Activated T-helper 17 cell treated with anti-CD3 and anti-CD28 coated beads, Interleukin-2, amount 50 U/mL, for 72 hours (primary cell): ENCODE measurements around the gene SHISA2. TPM values are rescaled to one million over a fixed set of nuclear protein-coding genes. Genes with fewer than 3 reads are reported as not detected.

Experiments
- ATAC-seq: fragments of 150-1000 bp; cut with Tn5 transposase; replicated peaks from 2 replicates; pipeline ENCODE4 v1.10.0; 2021; ENCODE audit warnings: mild to moderate bottlenecking, moderate library complexity
- H3K27ac Mint-ChIP-seq: one replicate; pipeline ENCODE4 v1.8.0; 2022; ENCODE audit warnings: mixed read lengths
- H3K27me3 Mint-ChIP-seq: one replicate; pipeline ENCODE4 v1.8.0; 2022; ENCODE audit warnings: mixed read lengths
- H3K36me3 Mint-ChIP-seq: one replicate; pipeline ENCODE4 v1.8.0; 2022; ENCODE audit warnings: low read depth, mild to moderate bottlenecking, mixed read lengths
- H3K4me1 Mint-ChIP-seq: one replicate; pipeline ENCODE4 v1.8.0; 2022; ENCODE audit warnings: mixed read lengths
- H3K4me3 Mint-ChIP-seq: one replicate; pipeline ENCODE4 v1.8.0; 2022; ENCODE audit warnings: mild to moderate bottlenecking, mixed read lengths
- H3K9me3 Mint-ChIP-seq: one replicate; pipeline ENCODE4 v1.8.0; 2022; ENCODE audit warnings: mixed read lengths
- total RNA-seq, 2 donors: library from RNA; stranded (reverse); gene quantifications; one replicate each; pipeline ENCODE4 v1.2.3, GENCODE V29; 2022

The SHISA2 gene
- total RNA-seq, 2 donors from 2014 or later = 0.13 to 0.30 TPM

- Mint-ChIP-seq H3K9me3 (no peaks in the 10 kb centered on the region), H3K4me1 (no peaks in the 10 kb centered on the region), H3K27me3 (peaks cover 4% of the 10 kb centered on the region), H3K27ac (no peak overlapping the region), H3K36me3 (no peaks in the 10 kb centered on the region), H3K4me3 (no peak overlapping the region)
- no peak for ATAC-seq
Observed at GRCh38 chr13:26036383-26036782, 15.4 kb downstream of the SHISA2 start.

- H3K4me1 Mint-ChIP-seq = no peaks in the 10 kb centered on the region
- H3K27me3 Mint-ChIP-seq = peaks cover 11% of the 10 kb centered on the region
Observed at GRCh38 chr13:26034018-26034417, 17.8 kb downstream of the SHISA2 start.

GRCh38 chr13:26030331-26030730, 21.5 kb downstream of the SHISA2 start:
- Mint-ChIP-seq H3K4me3 (no peak overlapping the region), H3K9me3 (no peaks in the 10 kb centered on the region), H3K36me3 (no peaks in the 10 kb centered on the region), H3K27ac (no peak overlapping the region), H3K27me3 (peaks cover 8% of the 10 kb centered on the region), H3K4me1 (no peaks in the 10 kb centered on the region)
- ATAC-seq = no peak

More at GRCh38 chr13:26034018-26034417, 17.8 kb downstream of the SHISA2 start:
- no peaks in the 10 kb centered on the region for H3K36me3 Mint-ChIP-seq
- H3K27ac Mint-ChIP-seq = no peak overlapping the region
- H3K4me3 Mint-ChIP-seq = no peak overlapping the region
- no peaks in the 10 kb centered on the region for H3K9me3 Mint-ChIP-seq
- ATAC-seq = no peak

- Mint-ChIP-seq H3K36me3 (no peaks in the 10 kb centered on the region), H3K27ac (no peak overlapping the region), H3K4me1 (no peaks in the 10 kb centered on the region), H3K4me3 (no peak overlapping the region), H3K9me3 (no peaks in the 10 kb centered on the region), H3K27me3 (peaks cover 8% of the 10 kb centered on the region)
- ATAC-seq = no peak
Observed at GRCh38 chr13:26029581-26030136, 22.2 kb downstream of the SHISA2 start.

GRCh38 chr13:26026211-26026610, 25.6 kb downstream of the SHISA2 start:
- no peaks in the 10 kb centered on the region for H3K9me3 Mint-ChIP-seq
- H3K27me3 Mint-ChIP-seq = peaks cover 8% of the 10 kb centered on the region
- no peaks in the 10 kb centered on the region for H3K36me3 Mint-ChIP-seq
- H3K27ac Mint-ChIP-seq = no peak overlapping the region
- no peak overlapping the region for H3K4me3 Mint-ChIP-seq
- no peaks in the 10 kb centered on the region for H3K4me1 Mint-ChIP-seq
- no peak for ATAC-seq

GRCh38 chr13:26025771-26026170, 26.0 kb downstream of the SHISA2 start:
- Mint-ChIP-seq H3K36me3 (peaks cover 1% of the 10 kb centered on the region), H3K4me3 (no peak overlapping the region), H3K4me1 (no peaks in the 10 kb centered on the region), H3K9me3 (no peaks in the 10 kb centered on the region), H3K27me3 (peaks cover 7% of the 10 kb centered on the region), H3K27ac (no peak overlapping the region)
- ATAC-seq = no peak

GRCh38 chr13:26025196-26025595, 26.6 kb downstream of the SHISA2 start:
- ATAC-seq = no peak
- Mint-ChIP-seq H3K27ac (no peak overlapping the region), H3K36me3 (peaks cover 5% of the 10 kb centered on the region), H3K9me3 (no peaks in the 10 kb centered on the region), H3K27me3 (peaks cover 2% of the 10 kb centered on the region), H3K4me3 (no peak overlapping the region), H3K4me1 (no peaks in the 10 kb centered on the region)

- Mint-ChIP-seq H3K36me3 (peaks cover 5% of the 10 kb centered on the region), H3K9me3 (no peaks in the 10 kb centered on the region), H3K27me3 (no peaks in the 10 kb centered on the region), H3K27ac (no peak overlapping the region), H3K4me1 (no peaks in the 10 kb centered on the region), H3K4me3 (no peak overlapping the region)
- ATAC-seq = no peak
Observed at GRCh38 chr13:26024558-26024957, 27.3 kb downstream of the SHISA2 start.

GRCh38 chr13:26022538-26023292, 29.1 kb downstream of the SHISA2 start:
- Mint-ChIP-seq H3K4me1 (no peaks in the 10 kb centered on the region), H3K4me3 (no peak overlapping the region), H3K27ac (no peak overlapping the region), H3K27me3 (no peaks in the 10 kb centered on the region), H3K36me3 (peaks cover 5% of the 10 kb centered on the region), H3K9me3 (no peaks in the 10 kb centered on the region)
- no peak for ATAC-seq

GRCh38 chr13:26021956-26022355, 29.9 kb downstream of the SHISA2 start:
- Mint-ChIP-seq H3K27me3 (no peaks in the 10 kb centered on the region), H3K9me3 (no peaks in the 10 kb centered on the region), H3K36me3 (peaks cover 5% of the 10 kb centered on the region), H3K4me3 (no peak overlapping the region), H3K4me1 (no peaks in the 10 kb centered on the region), H3K27ac (no peak overlapping the region)
- ATAC-seq = no peak

GRCh38 chr13:26021516-26021915, 30.3 kb downstream of the SHISA2 start:
- H3K4me3 Mint-ChIP-seq = no peak overlapping the region
- H3K9me3 Mint-ChIP-seq = no peaks in the 10 kb centered on the region
- H3K4me1 Mint-ChIP-seq = no peaks in the 10 kb centered on the region
- H3K27ac Mint-ChIP-seq = no peak overlapping the region
- ATAC-seq = no peak
- H3K27me3 Mint-ChIP-seq = no peaks in the 10 kb centered on the region
- H3K36me3 Mint-ChIP-seq = peaks cover 5% of the 10 kb centered on the region

GRCh38 chr13:26020891-26021290, 30.9 kb downstream of the SHISA2 start:
- Mint-ChIP-seq H3K4me1 (no peaks in the 10 kb centered on the region), H3K27me3 (no peaks in the 10 kb centered on the region), H3K4me3 (no peak overlapping the region), H3K27ac (no peak overlapping the region), H3K36me3 (peaks cover 5% of the 10 kb centered on the region), H3K9me3 (no peaks in the 10 kb centered on the region)
- ATAC-seq = no peak

- Mint-ChIP-seq H3K9me3 (no peaks in the 10 kb centered on the region), H3K4me3 (no peak overlapping the region), H3K36me3 (peaks cover 5% of the 10 kb centered on the region), H3K27me3 (no peaks in the 10 kb centered on the region), H3K4me1 (no peaks in the 10 kb centered on the region), H3K27ac (no peak overlapping the region)
- no peak for ATAC-seq
Observed at GRCh38 chr13:26019881-26020870, 31.6 kb downstream of the SHISA2 start.

GRCh38 chr13:26019251-26019650, 32.6 kb downstream of the SHISA2 start:
- Mint-ChIP-seq H3K36me3 (peaks cover 5% of the 10 kb centered on the region), H3K4me3 (no peak overlapping the region), H3K4me1 (no peaks in the 10 kb centered on the region), H3K27me3 (no peaks in the 10 kb centered on the region), H3K9me3 (no peaks in the 10 kb centered on the region), H3K27ac (no peak overlapping the region)
- no peak for ATAC-seq
